H1 (cell line): Measurements from ENCODE around the gene FAR1.

Experiments used
- KDM4A ChIP-seq: IDR thresholded peaks from one replicate; pipeline ENCODE4 v1.7.1; 2012; ENCODE audit warnings: low read depth, mild to moderate bottlenecking, moderate library complexity, low read length, inconsistent platforms; ENCODE audit not compliant: severe bottlenecking
- TF ChIP-seq, protein P1 (sequence below), 3 experiments: IDR thresholded peaks; 1 replicate in 2 of 3; 2 replicates in 1 of 3; pipeline versions ENCODE4 v1.5.1 to v1.6.1; 2011; ENCODE audit warnings: low read length in 3 of 3, mild to moderate bottlenecking in 3 of 3, inconsistent platforms in 2 of 3, low read depth in 1 of 3, moderate library complexity in 1 of 3; ENCODE audit not compliant: insufficient read depth in 1 of 3; ENCODE audit errors: control extremely low read depth in 1 of 3

DNA sequence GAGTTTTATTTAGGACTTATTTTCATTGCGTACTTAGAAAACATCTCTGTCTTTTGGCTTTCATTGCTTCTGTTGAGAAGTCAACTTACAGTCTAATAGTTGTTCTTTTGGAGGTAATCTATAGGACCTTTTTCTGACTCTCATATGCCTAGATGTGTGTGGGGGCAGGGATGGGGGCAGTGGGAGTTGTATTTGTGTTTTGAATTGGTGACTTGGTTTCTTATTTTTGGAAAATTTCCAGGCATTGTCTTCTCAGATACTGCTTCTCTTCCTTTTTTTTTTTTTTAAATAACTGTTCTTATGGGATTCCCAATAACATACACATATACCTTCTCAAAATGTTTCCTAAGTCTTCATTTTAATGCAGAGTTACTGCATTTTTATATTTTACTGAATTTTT, 58.0 kb downstream of the FAR1 start:
- TF ChIP-seq, protein P1, sequence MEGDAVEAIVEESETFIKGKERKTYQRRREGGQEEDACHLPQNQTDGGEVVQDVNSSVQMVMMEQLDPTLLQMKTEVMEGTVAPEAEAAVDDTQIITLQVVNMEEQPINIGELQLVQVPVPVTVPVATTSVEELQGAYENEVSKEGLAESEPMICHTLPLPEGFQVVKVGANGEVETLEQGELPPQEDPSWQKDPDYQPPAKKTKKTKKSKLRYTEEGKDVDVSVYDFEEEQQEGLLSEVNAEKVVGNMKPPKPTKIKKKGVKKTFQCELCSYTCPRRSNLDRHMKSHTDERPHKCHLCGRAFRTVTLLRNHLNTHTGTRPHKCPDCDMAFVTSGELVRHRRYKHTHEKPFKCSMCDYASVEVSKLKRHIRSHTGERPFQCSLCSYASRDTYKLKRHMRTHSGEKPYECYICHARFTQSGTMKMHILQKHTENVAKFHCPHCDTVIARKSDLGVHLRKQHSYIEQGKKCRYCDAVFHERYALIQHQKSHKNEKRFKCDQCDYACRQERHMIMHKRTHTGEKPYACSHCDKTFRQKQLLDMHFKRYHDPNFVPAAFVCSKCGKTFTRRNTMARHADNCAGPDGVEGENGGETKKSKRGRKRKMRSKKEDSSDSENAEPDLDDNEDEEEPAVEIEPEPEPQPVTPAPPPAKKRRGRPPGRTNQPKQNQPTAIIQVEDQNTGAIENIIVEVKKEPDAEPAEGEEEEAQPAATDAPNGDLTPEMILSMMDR (IDR thresholded peaks at IDR 0.05; ENCODE audit: control extremely low read depth in 1 of 3, insufficient read depth in 1 of 3, low read depth in 1 of 3, low read length in 3 of 3) = no peak
- no peak for TF ChIP-seq KDM4A
